ENCODE results near the gene SLC24A3.

The SLC24A3 gene

GRCh38 chr20:19739351-19739750 lies 526.9 kb downstream of the SLC24A3 start:
- no peak overlapping the region for H3K27ac ChIP-seq (ENCODE audit: low read length)
- no peaks in the 10 kb centered on the region for H3K36me3 ChIP-seq (replicated peaks; ENCODE audit: low read depth, low read length)
- H3K79me2 ChIP-seq (ENCODE audit: low read length): no peaks in the 10 kb centered on the region
- H3K4me2 ChIP-seq (ENCODE audit: low read length): no peak overlapping the region
- no peak overlapping the region for H3K4me3 ChIP-seq (ENCODE audit: low read length)
- H4K20me1 ChIP-seq (ENCODE audit: insufficient read depth, low read length): no peaks in the 10 kb centered on the region
- no peaks in the 10 kb centered on the region for H3K4me1 ChIP-seq (ENCODE audit: low read length)
- H3K9ac ChIP-seq (ENCODE audit: low read length): no peak overlapping the region
- no peak for TF ChIP-seq EZH2phosphoT487 (IDR thresholded peaks at IDR 0.05; ENCODE audit: low read depth)
- TF ChIP-seq CTCF (IDR thresholded peaks at IDR 0.05; ENCODE audit: low read depth, low read length): no peak
- peaks cover 32% of the 10 kb centered on the region for H3K27me3 ChIP-seq (ENCODE audit: low read depth, low read length)
- H2AFZ ChIP-seq (ENCODE audit: low read depth, low read length): no peak overlapping the region
- H3K9me3 ChIP-seq (ENCODE audit: insufficient read depth, low read length): no peaks in the 10 kb centered on the region

GRCh38 chr20:19740512-19740911 lies 528.1 kb downstream of the SLC24A3 start:
- Histone ChIP-seq H3K36me3 (replicated peaks; ENCODE audit: low read depth, low read length) (no peaks in the 10 kb centered on the region), H3K4me3 (ENCODE audit: low read length) (no peak overlapping the region), H3K4me1 (ENCODE audit: low read length) (no peaks in the 10 kb centered on the region), H3K79me2 (ENCODE audit: low read length) (no peaks in the 10 kb centered on the region), H3K27ac (ENCODE audit: low read length) (no peak overlapping the region), H2AFZ (ENCODE audit: low read depth, low read length) (no peak overlapping the region), H3K27me3 (ENCODE audit: low read depth, low read length) (peaks cover 35% of the 10 kb centered on the region), H4K20me1 (ENCODE audit: insufficient read depth, low read length) (no peaks in the 10 kb centered on the region), H3K9ac (ENCODE audit: low read length) (no peak overlapping the region), H3K9me3 (ENCODE audit: insufficient read depth, low read length) (0 out of 2 replicates have a peak, but pooled peaks cover 5% of the 10 kb centered on the region), H3K4me2 (ENCODE audit: low read length) (no peak overlapping the region)
- TF ChIP-seq CTCF (IDR thresholded peaks at IDR 0.05; ENCODE audit: low read depth, low read length): no peak
- no peak for TF ChIP-seq EZH2phosphoT487 (IDR thresholded peaks at IDR 0.05; ENCODE audit: low read depth)

GRCh38 chr20:19741924-19742323 lies 529.5 kb downstream of the SLC24A3 start:
- no peaks in the 10 kb centered on the region for H3K79me2 ChIP-seq (ENCODE audit: low read length)
- no peak overlapping the region for H3K27ac ChIP-seq (ENCODE audit: low read length)
- H4K20me1 ChIP-seq (ENCODE audit: insufficient read depth, low read length): no peaks in the 10 kb centered on the region
- no peaks in the 10 kb centered on the region for H3K4me1 ChIP-seq (ENCODE audit: low read length)
- no peaks in the 10 kb centered on the region for H3K36me3 ChIP-seq (replicated peaks; ENCODE audit: low read depth, low read length)
- peaks cover 35% of the 10 kb centered on the region for H3K27me3 ChIP-seq (ENCODE audit: low read depth, low read length)
- no peak overlapping the region for H2AFZ ChIP-seq (ENCODE audit: low read depth, low read length)
- H3K9ac ChIP-seq (ENCODE audit: low read length): no peak overlapping the region
- 0 out of 2 replicates have a peak, but pooled peaks cover 11% of the 10 kb centered on the region for H3K9me3 ChIP-seq (ENCODE audit: insufficient read depth, low read length)
- H3K4me3 ChIP-seq (ENCODE audit: low read length): no peak overlapping the region
- H3K4me2 ChIP-seq (ENCODE audit: low read length): no peak overlapping the region
- no peak for TF ChIP-seq EZH2phosphoT487 (IDR thresholded peaks at IDR 0.05; ENCODE audit: low read depth)
- TF ChIP-seq CTCF (IDR thresholded peaks at IDR 0.05; ENCODE audit: low read depth, low read length): no peak

DNA sequence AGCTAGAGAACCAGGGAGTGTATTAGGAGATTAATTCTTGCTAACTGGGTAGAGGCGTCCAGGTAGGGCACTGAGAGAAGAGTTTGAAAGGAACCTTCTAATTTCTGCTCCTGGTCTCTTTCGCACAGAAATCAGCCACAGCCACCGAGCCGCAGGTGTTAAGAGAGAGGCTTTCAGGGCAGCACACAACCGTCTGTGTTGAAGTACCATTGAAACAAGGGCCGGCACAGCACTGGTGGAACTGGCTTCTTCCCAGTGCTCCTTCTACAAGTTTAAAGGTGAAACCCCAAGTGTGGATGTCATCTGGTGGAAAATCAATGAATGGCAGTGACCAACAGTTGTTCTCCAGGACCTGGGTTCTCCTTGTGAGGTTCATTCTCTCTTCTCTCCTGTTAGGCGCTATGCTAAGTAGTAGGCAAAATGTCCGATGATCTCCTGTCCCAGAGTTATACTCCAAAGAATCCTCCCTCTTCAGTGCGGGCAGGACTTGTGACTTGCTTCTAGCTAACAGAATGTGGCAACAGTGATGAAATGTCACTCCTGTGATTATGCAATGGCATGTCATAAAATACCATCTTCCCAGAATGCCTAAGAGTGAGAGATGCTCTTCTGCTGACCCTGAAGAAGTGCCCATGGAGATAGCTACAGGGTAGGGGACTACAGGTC lies 530.7 kb downstream of the SLC24A3 start:
- Histone ChIP-seq H3K27me3 (ENCODE audit: low read depth, low read length) (peaks cover 35% of the 10 kb centered on the region), H3K4me2 (ENCODE audit: low read length) (no peak overlapping the region), H3K4me1 (ENCODE audit: low read length) (no peaks in the 10 kb centered on the region), H3K79me2 (ENCODE audit: low read length) (no peaks in the 10 kb centered on the region), H3K27ac (ENCODE audit: low read length) (no peak overlapping the region), H3K9ac (ENCODE audit: low read length) (no peak overlapping the region), H4K20me1 (ENCODE audit: insufficient read depth, low read length) (no peaks in the 10 kb centered on the region), H2AFZ (ENCODE audit: low read depth, low read length) (no peak overlapping the region), H3K36me3 (replicated peaks; ENCODE audit: low read depth, low read length) (no peaks in the 10 kb centered on the region), H3K9me3 (ENCODE audit: insufficient read depth, low read length) (0 out of 2 replicates have a peak, but pooled peaks cover 11% of the 10 kb centered on the region), H3K4me3 (ENCODE audit: low read length) (no peak overlapping the region)
- TF ChIP-seq EZH2phosphoT487 (IDR thresholded peaks at IDR 0.05; ENCODE audit: low read depth) (no peak), CTCF (IDR thresholded peaks at IDR 0.05; ENCODE audit: low read depth, low read length) (no peak)
